Measurements from ENCODE around the gene AHDC1. TPM values are rescaled to one million over a fixed set of nuclear protein-coding genes. Genes with fewer than 3 reads are reported as not detected.
A peak's percentile ranks its signal among the peaks of the same experiment; 100 is the strongest.

Gene AHDC1
- total and polyA plus RNA-seq, 2 of the 13 experiments (the other 11 are each of a cell fraction or from before 2014, with no cell fraction given): 1.0 to 2.7 TPM

- 0 out of 2 replicates have a peak, but pooled peaks have one; percentile 32 for TF ChIP-seq IKZF5 (CRISPR knock-in tag; IDR thresholded peaks at IDR 0.05)
- 0 out of 2 replicates have a peak, but pooled peaks have one; percentile 46 for TF ChIP-seq GATAD2A (CRISPR knock-in tag; IDR thresholded peaks at IDR 0.05)
- TF ChIP-seq SALL1 (CRISPR knock-in tag; IDR thresholded peaks at IDR 0.05): peak; percentile 62
- TF ChIP-seq PITX1 (CRISPR knock-in tag; IDR thresholded peaks at IDR 0.05): peak; percentile 35; the same call in 1 of the 2 replicates
- peak; percentile 75 for TF ChIP-seq HDAC2 (CRISPR knock-in tag; IDR thresholded peaks at IDR 0.05)
- TF ChIP-seq PHF21A (CRISPR knock-in tag; IDR thresholded peaks at IDR 0.05): peak; percentile 51; the same call in 1 of the 2 replicates
- 0 out of 2 replicates have a peak, but pooled peaks have one; percentile 28 for TF ChIP-seq PPARG (CRISPR knock-in tag; conservative IDR thresholded peaks at IDR 0.05)
- peak; percentile 59 for TF ChIP-seq ZNF281 (CRISPR knock-in tag; IDR thresholded peaks at IDR 0.05; ENCODE audit: borderline replicate concordance)
- peak; percentile 51 for TF ChIP-seq RARA (CRISPR knock-in tag; IDR thresholded peaks at IDR 0.05)
- 0 out of 2 replicates have a peak, but pooled peaks have one; percentile 21 for TF ChIP-seq ZNF205 (CRISPR knock-in tag; IDR thresholded peaks at IDR 0.05)
- TF ChIP-seq NR2F6 (IDR thresholded peaks at IDR 0.05): peak; percentile 39
- TF ChIP-seq NR2F6 (CRISPR knock-in tag; IDR thresholded peaks at IDR 0.05): peak; percentile 72
- peak; percentile 82; the same call in 1 of the 2 replicates for TF ChIP-seq ZBTB7B (CRISPR knock-in tag; IDR thresholded peaks at IDR 0.05)
- TF ChIP-seq HIC2 (CRISPR knock-in tag; IDR thresholded peaks at IDR 0.05; ENCODE audit: low read depth): peak; percentile 83
- TF ChIP-seq DRAP1 (CRISPR knock-in tag; IDR thresholded peaks at IDR 0.05): 0 out of 2 replicates have a peak, but pooled peaks have one; percentile 24
- TF ChIP-seq MEIS1 (CRISPR knock-in tag; IDR thresholded peaks at IDR 0.05; ENCODE audit: borderline replicate concordance): peak; percentile 52; the same call in 1 of the 2 replicates
- peak; percentile 90; the same call in 1 of the 2 replicates for TF ChIP-seq ZBTB42 (CRISPR knock-in tag; IDR thresholded peaks at IDR 0.05)
- TF ChIP-seq FOXJ3 (CRISPR knock-in tag; IDR thresholded peaks at IDR 0.05; ENCODE audit: borderline replicate concordance): no peak
- TF ChIP-seq DMAP1 (CRISPR knock-in tag; IDR thresholded peaks at IDR 0.05): peak; percentile 20; the same call in 1 of the 2 replicates
- peak; percentile 66; the same call in 1 of the 2 replicates for TF ChIP-seq DPF2 (CRISPR knock-in tag; IDR thresholded peaks at IDR 0.05; ENCODE audit: borderline replicate concordance, low read depth)
- TF ChIP-seq KDM6A (CRISPR knock-in tag; IDR thresholded peaks at IDR 0.05; ENCODE audit: low read depth): peak; percentile 80
- TF ChIP-seq POLR2A (IDR thresholded peaks at IDR 0.05; ENCODE audit: insufficient read depth in 1 of 2, low read depth in 2 of 2, low read length in 2 of 2): 0 out of 4 replicates have a peak, but pooled peaks of 1 of the 2 experiments have one; percentile 24
- no peak for TF ChIP-seq ASH2L (IDR thresholded peaks at IDR 0.05; ENCODE audit: insufficient read length, low read depth, low read length)
- TF ChIP-seq TEAD3 (CRISPR knock-in tag; optimal IDR thresholded peaks at IDR 0.05; ENCODE audit: borderline replicate concordance): peak; percentile 98
- TF ChIP-seq ZNF75D (CRISPR knock-in tag; IDR thresholded peaks at IDR 0.05; ENCODE audit: borderline replicate concordance): no peak
These were observed 83.3 kb downstream of the AHDC1 start (continued) for GRCh38 chr1:27520651-27521050.

All from HepG2 (cell line).